PC-3 (cell line): ENCODE results near the gene BFAR. TPM values are rescaled to one million over a fixed set of nuclear protein-coding genes. Genes with fewer than 3 reads are reported as not detected.

Experiments
- ATAC-seq: fragments of 200-7000 bp; cut with Tn5 transposase; 2 replicates; pipeline ENCODE4 v1.9.1; 2020; ENCODE audit warnings: mild to moderate bottlenecking, moderate library complexity
- BruUV-seq: library from RNA; stranded (reverse); fragments of 400-500 nt; replicated peaks from 2 replicates; lab custom pipeline; 2021; lab: Mats Ljungman, UMichigan
- CTCF ChIA-PET: fragments of 300-600 bp; sonication (Branson Sonifier 250); formaldehyde crosslinking; loops from one replicate; lab custom pipeline; 2022; ENCODE audit warnings: antibody characterized with exemption; lab: Charles Lee
- POLR2A ChIA-PET: fragments of 300-600 bp; sonication (Branson Sonifier 250); formaldehyde crosslinking; loops from one replicate; lab custom pipeline; 2022; ENCODE audit warnings: antibody characterized with exemption; ENCODE audit not compliant: unreplicated experiment; lab: Charles Lee
- DNase-seq: peaks from one replicate; pipeline ENCODE4 v3.0.0-alpha.2; 2015
- H2AFZ ChIP-seq: fragments of 300-600 bp; sonication (generic); 2 replicates; pipeline ENCODE4 v1.6.0; 2016; ENCODE audit warnings: antibody characterized with exemption, low read length
- H3F3A ChIP-seq: fragments of 300-600 bp; sonication (generic); one replicate; pipeline ENCODE4 v1.6.0; 2017; ENCODE audit warnings: antibody characterized with exemption, low read length, control low read depth, mild to moderate bottlenecking; ENCODE audit not compliant: unreplicated experiment
- H3K27ac ChIP-seq: fragments of 300-600 bp; sonication (generic); 2 replicates; pipeline ENCODE4 v1.5.1; 2016; ENCODE audit warnings: mild to moderate bottlenecking, low read length
- H3K27me3 ChIP-seq: fragments of 300-600 bp; sonication (generic); 2 replicates; pipeline ENCODE4 v1.6.1; 2016; ENCODE audit warnings: low read length, mixed read lengths
- H3K36me3 ChIP-seq: fragments of 300-600 bp; sonication (generic); 2 replicates; pipeline ENCODE4 v1.6.1; 2016; ENCODE audit warnings: low read depth, mixed run types, low read length, mixed read lengths
- H3K4me1 ChIP-seq: fragments of 300-600 bp; sonication (generic); 2 replicates; pipeline ENCODE4 v1.5.1; 2016; ENCODE audit warnings: low read length; ENCODE audit not compliant: insufficient read depth
- H3K4me2 ChIP-seq: fragments of 300-600 bp; sonication (generic); 2 replicates; pipeline ENCODE4 v1.6.0; 2016; ENCODE audit warnings: low read length
- H3K4me3 ChIP-seq: fragments of 300-600 bp; sonication (generic); 2 replicates; pipeline ENCODE4 v1.5.1; 2016; ENCODE audit warnings: mild to moderate bottlenecking, low read length, mixed read lengths
- H3K79me2 ChIP-seq: fragments of 300-600 bp; sonication (generic); 2 replicates; pipeline ENCODE4 v1.6.1; 2017; ENCODE audit warnings: low read length, mixed read lengths
- H3K9ac ChIP-seq: fragments of 300-600 bp; sonication (generic); 2 replicates; pipeline ENCODE4 v1.6.0; 2016; ENCODE audit warnings: mild to moderate bottlenecking, low read length
- H3K9me2 ChIP-seq: fragments of 300-600 bp; sonication (generic); replicated peaks from 2 replicates; pipeline ENCODE4 v1.6.1; 2016; ENCODE audit warnings: mixed run types, low read length, mixed read lengths
- H3K9me3 ChIP-seq: fragments of 300-600 bp; sonication (generic); 2 replicates; pipeline ENCODE4 v1.6.1; 2016; ENCODE audit warnings: low read length, mixed read lengths
- H4K20me1 ChIP-seq: fragments of 300-600 bp; sonication (generic); 2 replicates; pipeline ENCODE4 v1.6.1; 2016; ENCODE audit warnings: low read length, mixed read lengths
- CTCF ChIP-seq: fragments of 300-600 bp; sonication (generic); conservative IDR thresholded peaks from 2 replicates; pipeline ENCODE4 v1.5.1; 2017; ENCODE audit warnings: antibody characterized with exemption, low read depth, mild to moderate bottlenecking, low read length
- EZH2 ChIP-seq: fragments of 300-600 bp; sonication (generic); IDR thresholded peaks from one replicate; pipeline ENCODE4 v1.6.1; 2017; ENCODE audit warnings: antibody characterized with exemption, mild to moderate bottlenecking, low read length; ENCODE audit not compliant: unreplicated experiment
- EZH2phosphoT487 ChIP-seq: fragments of 300-600 bp; sonication (generic); IDR thresholded peaks from 2 replicates; pipeline ENCODE4 v1.6.1; 2018; ENCODE audit warnings: mild to moderate bottlenecking, antibody characterized with exemption, low read length, borderline replicate concordance
- intact Hi-C: fragments of 100-400 bp; cut with micrococcal nuclease; formaldehyde crosslinking; loops from 2 replicates; pipeline ENCODE4 v1.9.0; 2023
- total RNA-seq: library from RNA; depleted of rRNA; stranded (reverse); fragments of >200 nt; gene quantifications from 2 replicates; pipeline ENCODE4 v1.2.3, GENCODE V29; 2014

The BFAR gene
- total RNA-seq, 1 experiment from 2014 or later = 26.9 TPM

GRCh38 chr16:14613991-14614390 is 18.8 kb upstream of the BFAR start:
- H3K4me2 ChIP-seq = no peak overlapping the region
- H2AFZ ChIP-seq = no peak overlapping the region
- no peak overlapping the region for H3K4me3 ChIP-seq
- H3K27me3 ChIP-seq = no peaks in the 10 kb centered on the region
- peaks cover 8% of the 10 kb centered on the region; the same call in 1 of the 2 replicates for H3K36me3 ChIP-seq
- H3K4me1 ChIP-seq = no peaks in the 10 kb centered on the region
- H4K20me1 ChIP-seq = no peaks in the 10 kb centered on the region
- no peaks in the 10 kb centered on the region for H3K9me2 ChIP-seq
- ATAC-seq (no peak), DNase-seq (no peak)
- CTCF ChIA-PET = no interaction called here
- no peaks in the 10 kb centered on the region for H3F3A ChIP-seq
- H3K9me3 ChIP-seq = no peaks in the 10 kb centered on the region
- H3K9ac ChIP-seq = no peak overlapping the region
- BruUV-seq = no TSS peak
- H3K27ac ChIP-seq = no peak overlapping the region
- intact Hi-C loops = no loop called here
- no peaks in the 10 kb centered on the region for H3K79me2 ChIP-seq
- TF ChIP-seq CTCF = no peak
- no peak for TF ChIP-seq EZH2
- TF ChIP-seq EZH2phosphoT487 = no peak
- POLR2A ChIA-PET = no interaction called here

GRCh38 chr16:14616280-14616679 is 16.5 kb upstream of the BFAR start:
- intact Hi-C loops = no loop called here
- CTCF ChIA-PET = no interaction called here
- TF ChIP-seq CTCF = no peak
- no peak for TF ChIP-seq EZH2phosphoT487
- no peak for TF ChIP-seq EZH2

GRCh38 chr16:14618566-14618965 is 14.2 kb upstream of the BFAR start:
- ATAC-seq (no peak), DNase-seq (no peak)
- Histone ChIP-seq H3K27ac (no peak overlapping the region), H4K20me1 (no peaks in the 10 kb centered on the region), H3K4me1 (no peaks in the 10 kb centered on the region), H3K9me3 (no peaks in the 10 kb centered on the region), H3K9me2 (no peaks in the 10 kb centered on the region), H2AFZ (no peak overlapping the region), H3K4me3 (no peak overlapping the region), H3K9ac (no peak overlapping the region), H3K27me3 (no peaks in the 10 kb centered on the region), H3K36me3 (peaks cover 5% of the 10 kb centered on the region; the same call in 1 of the 2 replicates), H3K4me2 (no peak overlapping the region), H3F3A (no peaks in the 10 kb centered on the region), H3K79me2 (no peaks in the 10 kb centered on the region)
- intact Hi-C loops = no loop called here
- no peak for TF ChIP-seq EZH2phosphoT487
- TF ChIP-seq EZH2 = no peak
- no peak for TF ChIP-seq CTCF
- no TSS peak for BruUV-seq
- CTCF ChIA-PET = no interaction called here
- POLR2A ChIA-PET = no interaction called here

More at GRCh38 chr16:14616280-14616679, 16.5 kb upstream of the BFAR start:
- Histone ChIP-seq H4K20me1 (no peaks in the 10 kb centered on the region), H3K4me3 (no peak overlapping the region), H2AFZ (no peak overlapping the region), H3K4me1 (no peaks in the 10 kb centered on the region), H3K9me3 (no peaks in the 10 kb centered on the region), H3K9ac (no peak overlapping the region), H3K4me2 (no peak overlapping the region), H3K27ac (no peak overlapping the region), H3K36me3 (peaks cover 5% of the 10 kb centered on the region; the same call in 1 of the 2 replicates), H3K9me2 (no peaks in the 10 kb centered on the region), H3F3A (no peaks in the 10 kb centered on the region), H3K27me3 (no peaks in the 10 kb centered on the region), H3K79me2 (no peaks in the 10 kb centered on the region)
- POLR2A ChIA-PET = no interaction called here
- no TSS peak for BruUV-seq
- DNase-seq (no peak), ATAC-seq (no peak)
